Measurements from ENCODE around the gene SH2D7. TPM values are rescaled to one million over a fixed set of nuclear protein-coding genes. Genes with fewer than 3 reads are reported as not detected.

Gene SH2D7
- total and polyA plus RNA-seq, 4 donors = 1.0 TPM; not detected in 3

- intact Hi-C loops (cut with DNase I) = no loop called here
- DNase-seq (no peak), ATAC-seq (ENCODE audit: low FRiP score) (no peak)
- H3K9me3 ChIP-seq (ENCODE audit: control insufficient read depth, low read length) = no peaks in the 10 kb centered on the region
- no peaks in the 10 kb centered on the region for H3K27me3 ChIP-seq (ENCODE audit: control insufficient read depth in 1 of 2, insufficient read depth in 2 of 2, low read length in 1 of 2)
- H3K36me3 ChIP-seq (ENCODE audit: control insufficient read depth in 1 of 2, insufficient read depth in 2 of 2, low read length in 1 of 2) = peaks cover 4 to 5% of the 10 kb centered on the region in 2 donors
- 88 to 91% methylated on average over 1 of the region's 1 CpG for WGBS, 2 donors
- H3K4me3 ChIP-seq (ENCODE audit: low read length in 2 of 2) = no peak overlapping the region
- H3K4me1 ChIP-seq (ENCODE audit: control insufficient read depth in 1 of 2, insufficient read depth in 2 of 2, low read length in 2 of 2) = no peaks in the 10 kb centered on the region
- no peak overlapping the region for H3K27ac ChIP-seq (ENCODE audit: low read depth in 1 of 2, low read length in 2 of 2)
Measured at GRCh38 chr15:78050826-78051225, 41.5 kb upstream of the SH2D7 start.

GRCh38 chr15:78051596-78051995 is 40.8 kb upstream of the SH2D7 start:
- no peak overlapping the region for H3K27ac ChIP-seq (ENCODE audit: low read depth in 1 of 2, low read length in 2 of 2)
- H3K36me3 ChIP-seq (ENCODE audit: control insufficient read depth in 1 of 2, insufficient read depth in 2 of 2, low read length in 1 of 2) = peaks cover 4 to 5% of the 10 kb centered on the region in 2 donors
- intact Hi-C loops (cut with DNase I) = no loop called here
- 76 to 81% methylated on average over 3 of the region's 3 CpGs for WGBS, 2 donors
- H3K27me3 ChIP-seq (ENCODE audit: control insufficient read depth in 1 of 2, insufficient read depth in 2 of 2, low read length in 1 of 2) = no peaks in the 10 kb centered on the region
- ATAC-seq (ENCODE audit: low FRiP score) (no peak), DNase-seq (no peak)
- H3K9me3 ChIP-seq (ENCODE audit: control insufficient read depth, low read length) = no peaks in the 10 kb centered on the region
- H3K4me1 ChIP-seq (ENCODE audit: control insufficient read depth in 1 of 2, insufficient read depth in 2 of 2, low read length in 2 of 2) = no peaks in the 10 kb centered on the region
- H3K4me3 ChIP-seq (ENCODE audit: low read length in 2 of 2) = no peak overlapping the region

- Histone ChIP-seq H3K27ac (ENCODE audit: low read depth in 1 of 2, low read length in 2 of 2) (no peak overlapping the region), H3K9me3 (ENCODE audit: control insufficient read depth, low read length) (no peaks in the 10 kb centered on the region), H3K4me1 (ENCODE audit: control insufficient read depth in 1 of 2, insufficient read depth in 2 of 2, low read length in 2 of 2) (no peaks in the 10 kb centered on the region), H3K4me3 (ENCODE audit: low read length in 2 of 2) (no peak overlapping the region), H3K36me3 (ENCODE audit: control insufficient read depth in 1 of 2, insufficient read depth in 2 of 2, low read length in 1 of 2) (peaks cover 4 to 5% of the 10 kb centered on the region in 2 donors), H3K27me3 (ENCODE audit: control insufficient read depth in 1 of 2, insufficient read depth in 2 of 2, low read length in 1 of 2) (no peaks in the 10 kb centered on the region)
- no peak for ATAC-seq (ENCODE audit: low FRiP score)
- intact Hi-C loops (cut with DNase I) = no loop called here
- DNase-seq = no peak
Measured at GRCh38 chr15:78052001-78052401, 40.4 kb upstream of the SH2D7 start.

GRCh38 chr15:78052545-78052944 is 39.8 kb upstream of the SH2D7 start:
- Histone ChIP-seq H3K27ac (ENCODE audit: low read depth in 1 of 2, low read length in 2 of 2) (no peak overlapping the region), H3K27me3 (ENCODE audit: control insufficient read depth in 1 of 2, insufficient read depth in 2 of 2, low read length in 1 of 2) (no peaks in the 10 kb centered on the region), H3K36me3 (ENCODE audit: control insufficient read depth in 1 of 2, insufficient read depth in 2 of 2, low read length in 1 of 2) (peaks cover 4 to 5% of the 10 kb centered on the region in 2 donors), H3K4me3 (ENCODE audit: low read length in 2 of 2) (no peak overlapping the region), H3K4me1 (ENCODE audit: control insufficient read depth in 1 of 2, insufficient read depth in 2 of 2, low read length in 2 of 2) (no peaks in the 10 kb centered on the region), H3K9me3 (ENCODE audit: control insufficient read depth, low read length) (no peaks in the 10 kb centered on the region)
- DNase-seq (no peak), ATAC-seq (ENCODE audit: low FRiP score) (no peak)
- intact Hi-C loops (cut with DNase I) = no loop called here
- WGBS, 2 donors = 69 to 81% methylated on average over 5 of the region's 5 CpGs

- Histone ChIP-seq H3K36me3 (ENCODE audit: control insufficient read depth in 1 of 2, insufficient read depth in 2 of 2, low read length in 1 of 2) (peaks cover 4 to 5% of the 10 kb centered on the region in 2 donors), H3K27ac (ENCODE audit: low read depth in 1 of 2, low read length in 2 of 2) (no peak overlapping the region), H3K9me3 (ENCODE audit: control insufficient read depth, low read length) (no peaks in the 10 kb centered on the region), H3K4me1 (ENCODE audit: control insufficient read depth in 1 of 2, insufficient read depth in 2 of 2, low read length in 2 of 2) (no peaks in the 10 kb centered on the region), H3K27me3 (ENCODE audit: control insufficient read depth in 1 of 2, insufficient read depth in 2 of 2, low read length in 1 of 2) (no peaks in the 10 kb centered on the region), H3K4me3 (ENCODE audit: low read length in 2 of 2) (no peak overlapping the region)
- ATAC-seq (ENCODE audit: low FRiP score) (no peak), DNase-seq (no peak)
- 72 to 84% methylated on average over 2 of the region's 2 CpGs for WGBS, 2 donors
- intact Hi-C loops (cut with DNase I) = no loop called here
Measured at GRCh38 chr15:78054518-78054917, 37.8 kb upstream of the SH2D7 start.

- ATAC-seq (ENCODE audit: low FRiP score) = no peak
- no peak for DNase-seq
- Histone ChIP-seq H3K36me3 (ENCODE audit: control insufficient read depth in 1 of 2, insufficient read depth in 2 of 2, low read length in 1 of 2) (peaks cover 4 to 5% of the 10 kb centered on the region in 2 donors), H3K27me3 (ENCODE audit: control insufficient read depth in 1 of 2, insufficient read depth in 2 of 2, low read length in 1 of 2) (no peaks in the 10 kb centered on the region), H3K4me1 (ENCODE audit: control insufficient read depth in 1 of 2, insufficient read depth in 2 of 2, low read length in 2 of 2) (no peaks in the 10 kb centered on the region), H3K4me3 (ENCODE audit: low read length in 2 of 2) (no peak overlapping the region), H3K9me3 (ENCODE audit: control insufficient read depth, low read length) (no peaks in the 10 kb centered on the region), H3K27ac (ENCODE audit: low read depth in 1 of 2, low read length in 2 of 2) (no peak overlapping the region)
- 83 to 86% methylated on average over 1 of the region's 1 CpG for WGBS, 2 donors
- intact Hi-C loops (cut with DNase I) = no loop called here
Measured at GRCh38 chr15:78054966-78055365, 37.4 kb upstream of the SH2D7 start.

GRCh38 chr15:78055919-78056713 is 36.2 kb upstream of the SH2D7 start:
- DNase-seq (no peak), ATAC-seq (ENCODE audit: low FRiP score) (peak; percentile 63)
- no peaks in the 10 kb centered on the region for H3K27me3 ChIP-seq (ENCODE audit: control insufficient read depth in 1 of 2, insufficient read depth in 2 of 2, low read length in 1 of 2)
- 70 to 79% methylated on average over 2 of the region's 2 CpGs for WGBS, 2 donors
- no peak overlapping the region for H3K4me3 ChIP-seq (ENCODE audit: low read length in 2 of 2)
- no peaks in the 10 kb centered on the region for H3K4me1 ChIP-seq (ENCODE audit: control insufficient read depth in 1 of 2, insufficient read depth in 2 of 2, low read length in 2 of 2)
- intact Hi-C loops (cut with DNase I) = no loop called here
- peak overlapping the region in 1 of 2 donors; percentile 10 for H3K27ac ChIP-seq (ENCODE audit: low read depth in 1 of 2, low read length in 2 of 2)
- H3K9me3 ChIP-seq (ENCODE audit: control insufficient read depth, low read length) = no peaks in the 10 kb centered on the region
- H3K36me3 ChIP-seq (ENCODE audit: control insufficient read depth in 1 of 2, insufficient read depth in 2 of 2, low read length in 1 of 2) = peaks cover 3 to 4% of the 10 kb centered on the region in 2 donors

GRCh38 chr15:78056714-78057269 is 35.6 kb upstream of the SH2D7 start:
- Histone ChIP-seq H3K36me3 (ENCODE audit: control insufficient read depth in 1 of 2, insufficient read depth in 2 of 2, low read length in 1 of 2) (peaks cover 3 to 4% of the 10 kb centered on the region in 2 donors), H3K4me1 (ENCODE audit: control insufficient read depth in 1 of 2, insufficient read depth in 2 of 2, low read length in 2 of 2) (no peaks in the 10 kb centered on the region), H3K9me3 (ENCODE audit: control insufficient read depth, low read length) (no peaks in the 10 kb centered on the region), H3K27ac (ENCODE audit: low read depth in 1 of 2, low read length in 2 of 2) (peak overlapping the region in 1 of 2 donors; percentile 56), H3K27me3 (ENCODE audit: control insufficient read depth in 1 of 2, insufficient read depth in 2 of 2, low read length in 1 of 2) (no peaks in the 10 kb centered on the region), H3K4me3 (ENCODE audit: low read length in 2 of 2) (no peak overlapping the region)
- intact Hi-C loops (cut with DNase I) = no loop called here
- ATAC-seq (ENCODE audit: low FRiP score) (peak; percentile 59), DNase-seq (peak in 1 of 2 donors; percentile 64)
- 35 to 36% methylated on average over 2 of the region's 2 CpGs for WGBS, 2 donors

- intact Hi-C loops (cut with DNase I) = no loop called here
- 91 to 92% methylated on average over 5 of the region's 5 CpGs for WGBS, 2 donors
Measured at GRCh38 chr15:78057803-78058202, 34.6 kb upstream of the SH2D7 start.

More at GRCh38 chr15:78057803-78058202, 34.6 kb upstream of the SH2D7 start:
- H3K9me3 ChIP-seq (ENCODE audit: control insufficient read depth, low read length) = no peaks in the 10 kb centered on the region
- ATAC-seq (ENCODE audit: low FRiP score) (no peak), DNase-seq (no peak)
- H3K4me3 ChIP-seq (ENCODE audit: low read length in 2 of 2) = no peak overlapping the region
- H3K36me3 ChIP-seq (ENCODE audit: control insufficient read depth in 1 of 2, insufficient read depth in 2 of 2, low read length in 1 of 2) = peaks cover 0 to 3% of the 10 kb centered on the region in 2 donors
- H3K27ac ChIP-seq (ENCODE audit: low read depth in 1 of 2, low read length in 2 of 2) = no peak overlapping the region
- peaks cover 0 to 2% of the 10 kb centered on the region in 2 donors for H3K4me1 ChIP-seq (ENCODE audit: control insufficient read depth in 1 of 2, insufficient read depth in 2 of 2, low read length in 2 of 2)
- H3K27me3 ChIP-seq (ENCODE audit: control insufficient read depth in 1 of 2, insufficient read depth in 2 of 2, low read length in 1 of 2) = no peaks in the 10 kb centered on the region
